Bronchial epithelial cell (primary cell): ENCODE measurements around the gene PNMA8A. TPM values are rescaled to one million over a fixed set of nuclear protein-coding genes. Genes with fewer than 3 reads are reported as not detected.

ENCODE experiments used
- DNase-seq: peaks from one replicate; pipeline ENCODE4 v3.0.0-alpha.2; 2010; ENCODE audit warnings: low read depth
- FAIRE-seq: peaks from 2 replicates; lab custom pipeline; 2011; peaks lifted over from hg19 to GRCh38; lab: Jason Lieb, UNC
- H3K27me3 ChIP-seq: 2 replicates; pipeline ENCODE4 v1.5.1; 2011; ENCODE audit warnings: low read length; ENCODE audit not compliant: control insufficient read depth, insufficient read depth
- H3K36me3 ChIP-seq: 2 replicates; pipeline ENCODE4 v1.5.1; 2011; ENCODE audit warnings: low read length; ENCODE audit not compliant: control insufficient read depth, insufficient read depth
- H3K4me3 ChIP-seq: 2 replicates; pipeline ENCODE4 v1.5.1; 2011; ENCODE audit warnings: mild to moderate bottlenecking, low read depth, low read length, control low read depth
- CTCF ChIP-seq: IDR thresholded peaks from 2 replicates; pipeline ENCODE4 v1.5.1; 2011; ENCODE audit warnings: mild to moderate bottlenecking, moderate library complexity, low read length, control low read depth, inconsistent platforms; ENCODE audit not compliant: insufficient read depth, severe bottlenecking
- total RNA-seq: library from RNA; depleted of rRNA; stranded (reverse); fragments of >200 nt; gene quantifications from 2 replicates; pipeline ENCODE4 v1.2.1, GENCODE V29; 2014

PNMA8A gene
- total RNA-seq, 1 donor from 2014 or later, result 0.79 TPM

GRCh38 chr19:46423188-46423587 lies 48.2 kb downstream of the PNMA8A start:
- DNase-seq, result no peak
- H3K4me3 ChIP-seq, result no peak overlapping the region
- no peaks in the 10 kb centered on the region for H3K36me3 ChIP-seq
- no peaks in the 10 kb centered on the region for H3K27me3 ChIP-seq
- FAIRE-seq, result no peak
- no peak for TF ChIP-seq CTCF

- Histone ChIP-seq H3K27me3 (no peaks in the 10 kb centered on the region), H3K36me3 (no peaks in the 10 kb centered on the region), H3K4me3 (no peak overlapping the region)
- FAIRE-seq (no peak), DNase-seq (no peak)
- no peak for TF ChIP-seq CTCF
Measured at GRCh38 chr19:46422344-46422743, 49.0 kb downstream of the PNMA8A start.

- no peaks in the 10 kb centered on the region for H3K36me3 ChIP-seq
- no peak for TF ChIP-seq CTCF
- no peak for FAIRE-seq
- no peak overlapping the region for H3K4me3 ChIP-seq
- no peak for DNase-seq
- H3K27me3 ChIP-seq, result no peaks in the 10 kb centered on the region
Measured at GRCh38 chr19:46420056-46420455, 51.3 kb downstream of the PNMA8A start.

Other genes with a start within 250 kb of the PNMA8A start
- gene IGFL1, start 241.8 kb downstream of the PNMA8A start, total RNA-seq, result not detected in 2 replicates
- 0.13 and 0.53 TPM in 2 replicates for gene HIF3A, start 174.5 kb downstream of the PNMA8A start, total RNA-seq
- gene PPP5C, start 124.5 kb downstream of the PNMA8A start, total RNA-seq, result 31.3 and 45.2 TPM in 2 replicates
- 4.7 and 10.3 TPM in 2 replicates for gene CCDC8, start 58.0 kb downstream of the PNMA8A start, total RNA-seq
- not detected in 2 replicates for gene PNMA8C, start 42.6 kb downstream of the PNMA8A start, total RNA-seq
- gene PNMA8B, start 24.3 kb upstream of the PNMA8A start, total RNA-seq, result under 0.01 TPM in 2 replicates
- gene CALM3, start 129.8 kb upstream of the PNMA8A start, total RNA-seq, result 79.8 and 106 TPM in 2 replicates
- 0.26 TPM in 1 of 2 replicates, not detected in the other for gene PTGIR, start 153.5 kb upstream of the PNMA8A start, total RNA-seq
- not detected in 2 replicates for gene GNG8, start 164.6 kb upstream of the PNMA8A start, total RNA-seq
- gene DACT3, start 189.6 kb upstream of the PNMA8A start, total RNA-seq, result under 0.01 and 0.13 TPM in 2 replicates
- gene PRKD2, start 245.6 kb upstream of the PNMA8A start, total RNA-seq, result 18.8 and 24.5 TPM in 2 replicates